K562 (cell line): ENCODE data around the gene TP53BP1. TPM values are rescaled to one million over a fixed set of nuclear protein-coding genes. Genes with fewer than 3 reads are reported as not detected.

ENCODE experiments used
- BCOR ChIP-seq: fragments of 450-650 bp; IDR thresholded peaks from 2 replicates; pipeline ENCODE4 v1.6.1; 2016
- CC2D1A ChIP-seq: fragments of 450-650 bp; IDR thresholded peaks from 2 replicates; pipeline ENCODE4 v1.6.1; 2017; ENCODE audit warnings: mild to moderate bottlenecking
- FOXA3 ChIP-seq, 2 experiments: fragments of 450-650 bp in 1 of 2; sonication (generic) in 1 of 2; formaldehyde crosslinking; IDR thresholded peaks in 1 of 2; conservative IDR thresholded peaks in 1 of 2; 2 replicates each; pipeline versions ENCODE4 v1.4.0 to v1.8.0; 2020 to 2022; ENCODE audit warnings: mild to moderate bottlenecking in 2 of 2, missing genetic modification reagents in 1 of 2
- MTA3 ChIP-seq: fragments of 450-650 bp; formaldehyde crosslinking; IDR thresholded peaks from 2 replicates; pipeline ENCODE4 v1.6.1; 2017; ENCODE audit warnings: mild to moderate bottlenecking, borderline replicate concordance
- PCBP2 ChIP-seq: fragments of 200-400 bp; formaldehyde crosslinking; IDR thresholded peaks from 2 replicates; pipeline ENCODE4 v1.6.1; 2018; ENCODE audit warnings: low read length, low read depth, mild to moderate bottlenecking, moderate library complexity; ENCODE audit not compliant: poor library complexity, severe bottlenecking
- RBFOX2 ChIP-seq: fragments of 200-400 bp; formaldehyde crosslinking; IDR thresholded peaks from 2 replicates; pipeline ENCODE4 v1.6.1; 2017; ENCODE audit warnings: low read depth, mild to moderate bottlenecking, low read length, moderate library complexity
- SLC30A9 ChIP-seq: fragments of 250-450 bp; sonication (Bioruptor Pico); IDR thresholded peaks from 2 replicates; pipeline ENCODE4 v1.8.0; 2022; ENCODE audit warnings: mild to moderate bottlenecking, moderate library complexity
- TSC22D4 ChIP-seq: fragments of 450-650 bp; IDR thresholded peaks from 2 replicates; pipeline ENCODE4 v1.6.1; 2016; ENCODE audit warnings: missing genetic modification characterization, missing biosample characterization, control low read depth
- ZFP1 ChIP-seq: fragments of 450-650 bp; formaldehyde crosslinking; IDR thresholded peaks from 2 replicates; pipeline ENCODE4 v1.4.0; 2020; ENCODE audit warnings: mild to moderate bottlenecking, mixed read lengths
- ZFPM2 ChIP-seq: fragments of 250-450 bp; sonication (Bioruptor Pico); IDR thresholded peaks from 2 replicates; pipeline ENCODE4 v1.5.1; 2022; ENCODE audit warnings: mild to moderate bottlenecking
- ZSCAN29 ChIP-seq: fragments of 450-650 bp; IDR thresholded peaks from 2 replicates; pipeline ENCODE4 v1.6.1; 2017
- polyA plus RNA-seq, 8 experiments: library from polyadenylated mRNA; depleted of rRNA in 4 of 8; stranded (reverse) in 5 of 8; unstranded in 3 of 8; fragments of >200 nt; fragmentation: Nextera tagmentation in 2 of 8; fragmentation: Illumina TruSeq in 1 of 8; extraction: Ambion mirVana in 2 of 8; extraction: Trizol in 1 of 8; gene quantifications; 2 replicates each; pipeline versions ENCODE4 v1.2.1 to v1.2.3, GENCODE V29; 2011 to 2014; ENCODE audit warnings: inconsistent platforms in 1 of 8, missing spikeins in 1 of 8
- total RNA-seq, 7 experiments: library from RNA; depleted of rRNA in 6 of 7; stranded (reverse); fragments of >200 nt in 6 of 7; fragmentation: Illumina TruSeq in 2 of 7; extraction: Trizol in 2 of 7; gene quantifications; 2 replicates each; pipeline versions ENCODE4 v1.2.1 to v1.2.3, GENCODE V29; 2011 to 2021; ENCODE audit warnings: low replicate concordance in 1 of 7
- TF ChIP-seq, protein P1 (sequence below): fragments of 250-450 bp; sonication (Bioruptor Pico); IDR thresholded peaks from 2 replicates; pipeline ENCODE4 v1.4.0; 2020; ENCODE audit warnings: mild to moderate bottlenecking, moderate library complexity
- TF ChIP-seq, protein P2 (sequence below): sonication (generic); IDR thresholded peaks from 2 replicates; pipeline ENCODE4 v1.6.1; 2016
- TF ChIP-seq, protein P3 (sequence below): fragments of 250-450 bp; sonication (Bioruptor Pico); IDR thresholded peaks from 2 replicates; pipeline ENCODE4 v1.4.0; 2020; ENCODE audit warnings: mild to moderate bottlenecking
- TF ChIP-seq, protein P4 (sequence below): fragments of 450-650 bp; IDR thresholded peaks from one replicate; pipeline ENCODE4 v1.6.1; 2018; ENCODE audit warnings: mild to moderate bottlenecking, moderate library complexity; ENCODE audit not compliant: partially characterized antibody
- TF ChIP-seq, protein P5 (sequence below): fragments of 450-650 bp; IDR thresholded peaks from 2 replicates; pipeline ENCODE4 v1.6.1; 2016

The TP53BP1 gene
- total and polyA plus RNA-seq, 9 of the 15 experiments (the other 6 are each of a cell fraction or from before 2014, with no cell fraction given): 5.7 to 63.3 (median 30.9) TPM

DNA sequence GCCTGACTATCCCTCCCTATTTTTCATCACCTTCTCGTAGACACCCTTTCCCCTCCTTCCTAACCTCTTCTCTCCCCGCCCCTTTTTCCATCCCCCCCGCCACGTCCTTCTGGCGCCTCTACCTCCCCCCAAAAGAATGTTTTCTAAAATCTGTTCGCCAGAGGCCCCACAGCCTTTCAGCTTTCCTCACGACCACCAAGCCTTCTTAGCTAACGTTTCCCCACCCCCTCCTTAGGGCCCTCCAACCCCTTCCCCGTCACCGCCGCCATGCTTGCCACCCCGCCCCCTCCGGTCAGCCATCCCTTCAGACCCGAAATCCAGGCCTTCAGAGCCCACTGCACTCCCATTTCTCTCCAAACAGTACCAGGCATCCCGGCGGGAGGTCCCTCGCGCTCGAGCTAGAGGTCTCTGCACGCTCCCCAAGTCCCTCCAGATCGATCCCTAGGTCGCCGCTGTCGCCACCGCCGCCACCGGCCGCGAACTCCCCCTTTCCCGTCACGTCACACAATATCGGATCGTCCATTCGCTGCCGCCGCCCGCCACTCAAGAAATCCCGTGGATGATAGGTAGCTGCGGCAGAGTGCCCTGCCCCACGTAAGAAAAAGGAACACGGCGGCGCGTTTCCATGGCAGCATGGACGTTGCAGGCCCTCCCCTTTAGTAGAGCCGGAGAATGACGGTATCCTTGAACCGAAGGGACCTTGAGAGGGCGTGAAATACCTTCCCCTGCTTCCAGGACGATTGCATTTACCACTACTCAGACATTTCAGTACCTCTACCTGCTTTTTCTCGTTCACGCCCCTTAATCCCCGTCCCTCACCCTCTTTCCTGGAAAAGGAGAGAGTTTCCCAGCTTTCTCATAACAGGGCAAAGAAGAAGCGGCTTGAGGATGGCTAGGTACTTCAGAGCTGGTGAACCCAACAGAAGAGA lies at the start of gene TP53BP1 (continued):
- TF ChIP-seq, protein P1, sequence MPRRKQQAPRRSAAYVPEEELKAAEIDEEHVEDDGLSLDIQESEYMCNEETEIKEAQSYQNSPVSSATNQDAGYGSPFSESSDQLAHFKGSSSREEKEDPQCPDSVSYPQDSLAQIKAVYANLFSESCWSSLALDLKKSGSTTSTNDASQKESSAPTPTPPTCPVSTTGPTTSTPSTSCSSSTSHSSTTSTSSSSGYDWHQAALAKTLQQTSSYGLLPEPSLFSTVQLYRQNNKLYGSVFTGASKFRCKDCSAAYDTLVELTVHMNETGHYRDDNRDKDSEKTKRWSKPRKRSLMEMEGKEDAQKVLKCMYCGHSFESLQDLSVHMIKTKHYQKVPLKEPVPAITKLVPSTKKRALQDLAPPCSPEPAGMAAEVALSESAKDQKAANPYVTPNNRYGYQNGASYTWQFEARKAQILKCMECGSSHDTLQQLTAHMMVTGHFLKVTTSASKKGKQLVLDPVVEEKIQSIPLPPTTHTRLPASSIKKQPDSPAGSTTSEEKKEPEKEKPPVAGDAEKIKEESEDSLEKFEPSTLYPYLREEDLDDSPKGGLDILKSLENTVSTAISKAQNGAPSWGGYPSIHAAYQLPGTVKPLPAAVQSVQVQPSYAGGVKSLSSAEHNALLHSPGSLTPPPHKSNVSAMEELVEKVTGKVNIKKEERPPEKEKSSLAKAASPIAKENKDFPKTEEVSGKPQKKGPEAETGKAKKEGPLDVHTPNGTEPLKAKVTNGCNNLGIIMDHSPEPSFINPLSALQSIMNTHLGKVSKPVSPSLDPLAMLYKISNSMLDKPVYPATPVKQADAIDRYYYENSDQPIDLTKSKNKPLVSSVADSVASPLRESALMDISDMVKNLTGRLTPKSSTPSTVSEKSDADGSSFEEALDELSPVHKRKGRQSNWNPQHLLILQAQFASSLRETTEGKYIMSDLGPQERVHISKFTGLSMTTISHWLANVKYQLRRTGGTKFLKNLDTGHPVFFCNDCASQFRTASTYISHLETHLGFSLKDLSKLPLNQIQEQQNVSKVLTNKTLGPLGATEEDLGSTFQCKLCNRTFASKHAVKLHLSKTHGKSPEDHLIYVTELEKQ (CRISPR knock-in tag): no peak
- TF ChIP-seq, protein P2, sequence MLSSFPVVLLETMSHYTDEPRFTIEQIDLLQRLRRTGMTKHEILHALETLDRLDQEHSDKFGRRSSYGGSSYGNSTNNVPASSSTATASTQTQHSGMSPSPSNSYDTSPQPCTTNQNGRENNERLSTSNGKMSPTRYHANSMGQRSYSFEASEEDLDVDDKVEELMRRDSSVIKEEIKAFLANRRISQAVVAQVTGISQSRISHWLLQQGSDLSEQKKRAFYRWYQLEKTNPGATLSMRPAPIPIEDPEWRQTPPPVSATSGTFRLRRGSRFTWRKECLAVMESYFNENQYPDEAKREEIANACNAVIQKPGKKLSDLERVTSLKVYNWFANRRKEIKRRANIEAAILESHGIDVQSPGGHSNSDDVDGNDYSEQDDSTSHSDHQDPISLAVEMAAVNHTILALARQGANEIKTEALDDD: no peak
- TF ChIP-seq, protein P3, sequence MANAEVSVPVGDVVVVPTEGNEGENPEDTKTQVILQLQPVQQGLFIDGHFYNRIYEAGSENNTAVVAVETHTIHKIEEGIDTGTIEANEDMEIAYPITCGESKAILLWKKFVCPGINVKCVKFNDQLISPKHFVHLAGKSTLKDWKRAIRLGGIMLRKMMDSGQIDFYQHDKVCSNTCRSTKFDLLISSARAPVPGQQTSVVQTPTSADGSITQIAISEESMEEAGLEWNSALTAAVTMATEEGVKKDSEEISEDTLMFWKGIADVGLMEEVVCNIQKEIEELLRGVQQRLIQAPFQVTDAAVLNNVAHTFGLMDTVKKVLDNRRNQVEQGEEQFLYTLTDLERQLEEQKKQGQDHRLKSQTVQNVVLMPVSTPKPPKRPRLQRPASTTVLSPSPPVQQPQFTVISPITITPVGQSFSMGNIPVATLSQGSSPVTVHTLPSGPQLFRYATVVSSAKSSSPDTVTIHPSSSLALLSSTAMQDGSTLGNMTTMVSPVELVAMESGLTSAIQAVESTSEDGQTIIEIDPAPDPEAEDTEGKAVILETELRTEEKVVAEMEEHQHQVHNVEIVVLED (CRISPR knock-in tag): peak; percentile 78
- TF ChIP-seq FOXA3 (CRISPR knock-in tag; conservative IDR thresholded peaks at IDR 0.05 in 1 of 2, IDR thresholded peaks at IDR 0.05 in 1 of 2) (no peak), ZFP1 (CRISPR knock-in tag) (no peak), TSC22D4 (tag) (no peak), MTA3 (no peak; the same call in 1 of the 2 replicates), CC2D1A (no peak; the same call in 1 of the 2 replicates), SLC30A9 (CRISPR knock-in tag) (no peak), ZFPM2 (no peak), ZSCAN29 (no peak), PCBP2 (no peak), BCOR (no peak), RBFOX2 (peak; percentile 69)
- TF ChIP-seq, protein P4, sequence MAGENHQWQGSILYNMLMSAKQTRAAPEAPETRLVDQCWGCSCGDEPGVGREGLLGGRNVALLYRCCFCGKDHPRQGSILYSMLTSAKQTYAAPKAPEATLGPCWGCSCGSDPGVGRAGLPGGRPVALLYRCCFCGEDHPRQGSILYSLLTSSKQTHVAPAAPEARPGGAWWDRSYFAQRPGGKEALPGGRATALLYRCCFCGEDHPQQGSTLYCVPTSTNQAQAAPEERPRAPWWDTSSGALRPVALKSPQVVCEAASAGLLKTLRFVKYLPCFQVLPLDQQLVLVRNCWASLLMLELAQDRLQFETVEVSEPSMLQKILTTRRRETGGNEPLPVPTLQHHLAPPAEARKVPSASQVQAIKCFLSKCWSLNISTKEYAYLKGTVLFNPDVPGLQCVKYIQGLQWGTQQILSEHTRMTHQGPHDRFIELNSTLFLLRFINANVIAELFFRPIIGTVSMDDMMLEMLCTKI: no peak
- TF ChIP-seq, protein P5, sequence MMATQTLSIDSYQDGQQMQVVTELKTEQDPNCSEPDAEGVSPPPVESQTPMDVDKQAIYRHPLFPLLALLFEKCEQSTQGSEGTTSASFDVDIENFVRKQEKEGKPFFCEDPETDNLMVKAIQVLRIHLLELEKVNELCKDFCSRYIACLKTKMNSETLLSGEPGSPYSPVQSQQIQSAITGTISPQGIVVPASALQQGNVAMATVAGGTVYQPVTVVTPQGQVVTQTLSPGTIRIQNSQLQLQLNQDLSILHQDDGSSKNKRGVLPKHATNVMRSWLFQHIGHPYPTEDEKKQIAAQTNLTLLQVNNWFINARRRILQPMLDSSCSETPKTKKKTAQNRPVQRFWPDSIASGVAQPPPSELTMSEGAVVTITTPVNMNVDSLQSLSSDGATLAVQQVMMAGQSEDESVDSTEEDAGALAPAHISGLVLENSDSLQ: peak; percentile 100
